OCI-LY1 (cell line): ENCODE results near the gene GLYATL1B.

Experiments
- H2AFZ ChIP-seq: fragments of 200-600 bp; sonication (generic), shearing (Covaris generic); 2 replicates; pipeline ENCODE4 v1.6.0; 2014; ENCODE audit warnings: antibody characterized with exemption, mild to moderate bottlenecking, low read length
- H3F3A ChIP-seq: fragments of 200-600 bp; sonication (generic), shearing (Covaris generic); 2 replicates; pipeline ENCODE4 v1.6.0; 2014; ENCODE audit warnings: mild to moderate bottlenecking, antibody characterized with exemption, low read length, moderate library complexity; ENCODE audit not compliant: insufficient read depth
- H3K27ac ChIP-seq: fragments of 200-600 bp; sonication (generic); 2 replicates; pipeline ENCODE4 v1.5.1; 2014; ENCODE audit warnings: low read length, mixed run types, mild to moderate bottlenecking, low read depth; ENCODE audit not compliant: poor library complexity, severe bottlenecking
- H3K27me3 ChIP-seq: fragments of 200-600 bp; sonication (generic); 2 replicates; pipeline ENCODE4 v1.6.0; 2014; ENCODE audit warnings: antibody characterized with exemption, mild to moderate bottlenecking, low read length, moderate library complexity; ENCODE audit not compliant: insufficient read depth
- H3K36me3 ChIP-seq: fragments of 200-600 bp; sonication (generic); 2 replicates; pipeline ENCODE4 v1.6.1; 2014; ENCODE audit warnings: mild to moderate bottlenecking, antibody characterized with exemption, low read length, moderate library complexity, mixed read lengths; ENCODE audit not compliant: insufficient read depth
- H3K4me1 ChIP-seq: fragments of 200-600 bp; sonication (generic); 2 replicates; pipeline ENCODE4 v1.5.1; 2014; ENCODE audit warnings: mild to moderate bottlenecking, low read length, moderate library complexity; ENCODE audit not compliant: insufficient read depth, severe bottlenecking
- H3K4me2 ChIP-seq: fragments of 200-600 bp; sonication (generic), shearing (Covaris generic); 2 replicates; pipeline ENCODE4 v1.6.1; 2014; ENCODE audit warnings: low read length
- H3K4me3 ChIP-seq: fragments of 200-600 bp; sonication (generic); 2 replicates; pipeline ENCODE4 v1.5.1; 2014; ENCODE audit warnings: low read length, low read depth, mild to moderate bottlenecking, mixed read lengths; ENCODE audit not compliant: poor library complexity, severe bottlenecking
- H3K79me2 ChIP-seq: fragments of 200-600 bp; shearing (Covaris generic); 2 replicates; pipeline ENCODE4 v1.6.1; 2016; ENCODE audit warnings: mixed run types, low read length, mixed read lengths; ENCODE audit not compliant: insufficient read depth
- H3K9ac ChIP-seq: fragments of 200-600 bp; sonication (generic), shearing (Covaris generic); 2 replicates; pipeline ENCODE4 v1.6.1; 2014; ENCODE audit warnings: mild to moderate bottlenecking, low read length, mixed read lengths
- H3K9me2 ChIP-seq: fragments of 200-600 bp; sonication (generic), shearing (Covaris generic); 2 replicates; pipeline ENCODE4 v1.6.1; 2014; ENCODE audit warnings: low read depth, mild to moderate bottlenecking, low read length, mixed read lengths
- H3K9me3 ChIP-seq: fragments of 200-600 bp; shearing (Covaris generic); 2 replicates; pipeline ENCODE4 v1.6.1; 2014; ENCODE audit warnings: low read length, mixed read lengths
- H4K20me1 ChIP-seq: fragments of 200-600 bp; sonication (generic), shearing (Covaris generic); 2 replicates; pipeline ENCODE4 v1.6.0; 2016; ENCODE audit warnings: mild to moderate bottlenecking, low read length; ENCODE audit not compliant: insufficient read depth
- CTCF ChIP-seq: fragments of 200-600 bp; sonication (generic), shearing (Covaris generic); IDR thresholded peaks from 2 replicates; pipeline ENCODE4 v1.5.1; 2017; ENCODE audit warnings: mild to moderate bottlenecking, antibody characterized with exemption, low read length, moderate library complexity, mixed read lengths
- EZH2 ChIP-seq: fragments of 200-600 bp; sonication (generic), shearing (Covaris generic); IDR thresholded peaks from 2 replicates; pipeline ENCODE4 v1.8.0; 2017; ENCODE audit warnings: borderline replicate concordance, mixed run types, mild to moderate bottlenecking, antibody characterized with exemption, low read length, moderate library complexity, mixed read lengths

Gene GLYATL1B

GRCh38 chr11:59141673-59142460 is 55.8 kb downstream of the GLYATL1B start:
- H3K36me3 ChIP-seq, result peaks cover 8% of the 10 kb centered on the region
- peak overlapping the region; percentile 70 for H3K4me2 ChIP-seq
- H3K9ac ChIP-seq, result peak overlapping the region; percentile 94
- H3K79me2 ChIP-seq, result peaks cover 16% of the 10 kb centered on the region
- H3K27me3 ChIP-seq, result no peaks in the 10 kb centered on the region
- H3F3A ChIP-seq, result no peaks in the 10 kb centered on the region
- TF ChIP-seq EZH2 (no peak), CTCF (no peak)
- peaks cover 45% of the 10 kb centered on the region for H3K4me1 ChIP-seq
- H3K9me2 ChIP-seq, result no peaks in the 10 kb centered on the region
- H3K27ac ChIP-seq, result no peak overlapping the region
- peak overlapping the region; percentile 67 for H3K4me3 ChIP-seq
- no peaks in the 10 kb centered on the region for H3K9me3 ChIP-seq
- no peak overlapping the region for H2AFZ ChIP-seq
- H4K20me1 ChIP-seq, result no peaks in the 10 kb centered on the region

GRCh38 chr11:59142530-59143507 is 56.7 kb downstream of the GLYATL1B start, which contains the start of gene FAM111A:
TSS of gene FAM111A (plus strand) at chr11:59142856. CDS start at chr11:59148873, 6,017 bp downstream.
- Histone ChIP-seq H3K27me3 (no peaks in the 10 kb centered on the region), H3K79me2 (peaks cover 21% of the 10 kb centered on the region)

More at GRCh38 chr11:59142530-59143507, 56.7 kb downstream of the GLYATL1B start, which contains the start of gene FAM111A:
- no peaks in the 10 kb centered on the region for H3F3A ChIP-seq
- H3K9me3 ChIP-seq, result no peaks in the 10 kb centered on the region
- TF ChIP-seq CTCF (peak; percentile 53), EZH2 (no peak)
- H3K9ac ChIP-seq, result peak within 1 kb of the TSS; percentile 94
- peak within 1 kb of the TSS; percentile 85 for H3K27ac ChIP-seq
- peaks cover 55% of the 10 kb centered on the region for H3K4me1 ChIP-seq
- no peaks in the 10 kb centered on the region for H3K9me2 ChIP-seq
- peak within 1 kb of the TSS; percentile 67 for H3K4me3 ChIP-seq
- H3K4me2 ChIP-seq, result peak within 1 kb of the TSS; percentile 70
- H4K20me1 ChIP-seq, result no peaks in the 10 kb centered on the region
- H3K36me3 ChIP-seq, result peaks cover 18% of the 10 kb centered on the region
- H2AFZ ChIP-seq, result peak within 1 kb of the TSS; percentile 26; the same call in 1 of the 2 replicates
